Measurements from ENCODE around the gene OR51B5.
"Not testable (repeated sequence)": the region's sequence is repeated elsewhere in the genome, so short reads cannot be mapped to it uniquely, and the experiment has no call there.

OR51B5 gene

GRCh38 chr11:5363679-5364078, 20.4 kb upstream of the OR51B5 start:
- no CpG with 5 or more reads among the region's 1 CpG for WGBS (ENCODE audit: extremely low coverage, insufficient coverage, low lambda C conversion rate)

GRCh38 chr11:5362017-5362625, 18.8 kb upstream of the OR51B5 start:
- no peak overlapping the region for H2BK15ac ChIP-seq (replicated peaks; ENCODE audit: low read depth)
- no peak overlapping the region for H4K5ac ChIP-seq (ENCODE audit: low read length)
- no peak overlapping the region for H3K23ac ChIP-seq (ENCODE audit: low read length)
- no peaks in the 10 kb centered on the region for H3K79me2 ChIP-seq (ENCODE audit: control insufficient read depth, insufficient read depth, low read length)
- no peaks in the 10 kb centered on the region for H3K36me3 ChIP-seq (ENCODE audit: control insufficient read depth, insufficient read depth, low read length)
- no peak overlapping the region for H3K4ac ChIP-seq (ENCODE audit: low read depth, low read length)
- no peaks in the 10 kb centered on the region for H3K27me3 ChIP-seq (ENCODE audit: insufficient read depth, low read length, poor library complexity)
- peak overlapping the region; percentile 61 for H2BK120ac ChIP-seq (ENCODE audit: low read depth, low read length)
- DNase-seq: peak; percentile 59
- H3K4me2 ChIP-seq (ENCODE audit: low read length): no peak overlapping the region
- H3K18ac ChIP-seq (ENCODE audit: low read length): no peak overlapping the region
- no peak overlapping the region for H3K9ac ChIP-seq (ENCODE audit: low read length)
- no peak overlapping the region for H3K56ac ChIP-seq (ENCODE audit: low read length)
- H4K8ac ChIP-seq (ENCODE audit: low read depth, low read length): no peak overlapping the region
- H3K79me1 ChIP-seq (ENCODE audit: low read length): no peaks in the 10 kb centered on the region
- no CpG with 5 or more reads among the region's 3 CpGs for WGBS (ENCODE audit: extremely low coverage, insufficient coverage, low lambda C conversion rate)
- H3K4me3 ChIP-seq (ENCODE audit: low read length): no peak overlapping the region
- no peaks in the 10 kb centered on the region for H3K4me1 ChIP-seq (ENCODE audit: control insufficient read depth, low read depth, low read length)
- H2AK5ac ChIP-seq (ENCODE audit: low read length): no peak overlapping the region
- peak overlapping the region; percentile 36 for H3K27ac ChIP-seq (ENCODE audit: low read depth, low read length)
- no peak overlapping the region for H2BK5ac ChIP-seq (ENCODE audit: low read length)

More at GRCh38 chr11:5363679-5364078, 20.4 kb upstream of the OR51B5 start:
- no peak overlapping the region for H2BK15ac ChIP-seq (replicated peaks; ENCODE audit: low read depth)
- H3K9ac ChIP-seq (ENCODE audit: low read length): no peak overlapping the region
- no peaks in the 10 kb centered on the region for H3K36me3 ChIP-seq (ENCODE audit: control insufficient read depth, insufficient read depth, low read length)
- no peaks in the 10 kb centered on the region for H3K79me2 ChIP-seq (ENCODE audit: control insufficient read depth, insufficient read depth, low read length)
- H2BK5ac ChIP-seq (ENCODE audit: low read length): no peak overlapping the region
- no peak overlapping the region for H2AK5ac ChIP-seq (ENCODE audit: low read length)
- DNase-seq: no peak
- H3K4me1 ChIP-seq (ENCODE audit: control insufficient read depth, low read depth, low read length): no peaks in the 10 kb centered on the region
- H3K27me3 ChIP-seq (ENCODE audit: insufficient read depth, low read length, poor library complexity): no peaks in the 10 kb centered on the region
- no peak overlapping the region for H4K5ac ChIP-seq (ENCODE audit: low read length)
- no peak overlapping the region for H3K56ac ChIP-seq (ENCODE audit: low read length)
- H3K23ac ChIP-seq (ENCODE audit: low read length): no peak overlapping the region
- H3K18ac ChIP-seq (ENCODE audit: low read length): no peak overlapping the region
- no peak overlapping the region for H3K4me3 ChIP-seq (ENCODE audit: low read length)
- no peak overlapping the region for H3K4me2 ChIP-seq (ENCODE audit: low read length)
- no peak overlapping the region for H2BK120ac ChIP-seq (ENCODE audit: low read depth, low read length)
- no peak overlapping the region for H3K27ac ChIP-seq (ENCODE audit: low read depth, low read length)
- H3K4ac ChIP-seq (ENCODE audit: low read depth, low read length): no peak overlapping the region
- H3K79me1 ChIP-seq (ENCODE audit: low read length): no peaks in the 10 kb centered on the region
- H4K8ac ChIP-seq (ENCODE audit: low read depth, low read length): no peak overlapping the region

GRCh38 chr11:5356031-5356430, 12.7 kb upstream of the OR51B5 start:
- H3K56ac ChIP-seq (ENCODE audit: low read length); H3K27me3 ChIP-seq (ENCODE audit: insufficient read depth, low read length, poor library complexity); H3K4me1 ChIP-seq (ENCODE audit: control insufficient read depth, low read depth, low read length); DNase-seq; H3K23ac ChIP-seq (ENCODE audit: low read length); H3K4me3 ChIP-seq (ENCODE audit: low read length); H3K79me2 ChIP-seq (ENCODE audit: control insufficient read depth, insufficient read depth, low read length); H2BK120ac ChIP-seq (ENCODE audit: low read depth, low read length); H3K4me2 ChIP-seq (ENCODE audit: low read length); H3K9ac ChIP-seq (ENCODE audit: low read length); H2BK15ac ChIP-seq (replicated peaks; ENCODE audit: low read depth); H3K79me1 ChIP-seq (ENCODE audit: low read length); H2BK5ac ChIP-seq (ENCODE audit: low read length); H3K36me3 ChIP-seq (ENCODE audit: control insufficient read depth, insufficient read depth, low read length); H3K4ac ChIP-seq (ENCODE audit: low read depth, low read length); H4K5ac ChIP-seq (ENCODE audit: low read length); H2AK5ac ChIP-seq (ENCODE audit: low read length); H3K27ac ChIP-seq (ENCODE audit: low read depth, low read length); H3K18ac ChIP-seq (ENCODE audit: low read length); H4K8ac ChIP-seq (ENCODE audit: low read depth, low read length): not testable (repeated sequence)
- WGBS (ENCODE audit: extremely low coverage, insufficient coverage, low lambda C conversion rate): no CpG with 5 or more reads among the region's 5 CpGs

- H3K27me3 ChIP-seq (ENCODE audit: insufficient read depth, low read length, poor library complexity): no peaks in the 10 kb centered on the region
- H2BK15ac ChIP-seq (replicated peaks; ENCODE audit: low read depth): no peak within 1 kb of the TSS
- H3K4me3 ChIP-seq (ENCODE audit: low read length): no peak within 1 kb of the TSS
- no peak within 1 kb of the TSS for H3K18ac ChIP-seq (ENCODE audit: low read length)
- no peak within 1 kb of the TSS for H3K23ac ChIP-seq (ENCODE audit: low read length)
- no peak within 1 kb of the TSS for H3K4me2 ChIP-seq (ENCODE audit: low read length)
- H3K4ac ChIP-seq (ENCODE audit: low read depth, low read length): no peak within 1 kb of the TSS
- H3K79me1 ChIP-seq (ENCODE audit: low read length): no peaks in the 10 kb centered on the region
- H3K56ac ChIP-seq (ENCODE audit: low read length): no peak within 1 kb of the TSS
- H2BK120ac ChIP-seq (ENCODE audit: low read depth, low read length): no peak within 1 kb of the TSS
- H2AK5ac ChIP-seq (ENCODE audit: low read length): no peak within 1 kb of the TSS
- H3K4me1 ChIP-seq (ENCODE audit: control insufficient read depth, low read depth, low read length): no peaks in the 10 kb centered on the region
- H3K36me3 ChIP-seq (ENCODE audit: control insufficient read depth, insufficient read depth, low read length): no peaks in the 10 kb centered on the region
- no peak within 1 kb of the TSS for H3K9ac ChIP-seq (ENCODE audit: low read length)
- DNase-seq: no peak
- no peaks in the 10 kb centered on the region for H3K79me2 ChIP-seq (ENCODE audit: control insufficient read depth, insufficient read depth, low read length)
- 100% methylated on average over 1 of the region's 1 CpG for WGBS (ENCODE audit: extremely low coverage, insufficient coverage, low lambda C conversion rate)
- no peak within 1 kb of the TSS for H2BK5ac ChIP-seq (ENCODE audit: low read length)
- H4K5ac ChIP-seq (ENCODE audit: low read length): no peak within 1 kb of the TSS
- H3K27ac ChIP-seq (ENCODE audit: low read depth, low read length): no peak within 1 kb of the TSS
- H4K8ac ChIP-seq (ENCODE audit: low read depth, low read length): no peak within 1 kb of the TSS
These were observed 7.9 kb upstream of the OR51B5 start, which contains the start of gene OR51B6 for GRCh38 chr11:5351208-5351607. Gene OR51B6, plus strand, starts transcription at chr11:5351508. Its CDS starts 0 bp downstream, at chr11:5351508.

GRCh38 chr11:5349550-5349949, 6.2 kb upstream of the OR51B5 start:
- Histone ChIP-seq H3K56ac (ENCODE audit: low read length) (no peak overlapping the region), H2BK15ac (replicated peaks; ENCODE audit: low read depth) (no peak overlapping the region), H3K36me3 (ENCODE audit: control insufficient read depth, insufficient read depth, low read length) (no peaks in the 10 kb centered on the region), H3K79me1 (ENCODE audit: low read length) (no peaks in the 10 kb centered on the region), H3K4ac (ENCODE audit: low read depth, low read length) (no peak overlapping the region), H2BK120ac (ENCODE audit: low read depth, low read length) (no peak overlapping the region), H2BK5ac (ENCODE audit: low read length) (no peak overlapping the region), H4K8ac (ENCODE audit: low read depth, low read length) (no peak overlapping the region), H2AK5ac (ENCODE audit: low read length) (no peak overlapping the region), H3K27ac (ENCODE audit: low read depth, low read length) (no peak overlapping the region), H3K9ac (ENCODE audit: low read length) (no peak overlapping the region), H3K18ac (ENCODE audit: low read length) (no peak overlapping the region), H3K4me3 (ENCODE audit: low read length) (no peak overlapping the region), H3K23ac (ENCODE audit: low read length) (no peak overlapping the region), H3K27me3 (ENCODE audit: insufficient read depth, low read length, poor library complexity) (no peaks in the 10 kb centered on the region), H4K5ac (ENCODE audit: low read length) (no peak overlapping the region), H3K79me2 (ENCODE audit: control insufficient read depth, insufficient read depth, low read length) (no peaks in the 10 kb centered on the region), H3K4me2 (ENCODE audit: low read length) (no peak overlapping the region), H3K4me1 (ENCODE audit: control insufficient read depth, low read depth, low read length) (no peaks in the 10 kb centered on the region)
- no CpG with 5 or more reads among the region's 1 CpG for WGBS (ENCODE audit: extremely low coverage, insufficient coverage, low lambda C conversion rate)
- DNase-seq: no peak
